ENCODE data around the gene NTMT1. TPM values are rescaled to one million over a fixed set of nuclear protein-coding genes. Genes with fewer than 3 reads are reported as not detected.
A peak's percentile ranks its signal among the peaks of the same experiment; 100 is the strongest.

NTMT1 gene
- total RNA-seq, 1 experiment from 2014 or later, result 87.1 TPM

- intact Hi-C loops (cut with micrococcal nuclease; ENCODE audit: unreplicated experiment), result loop anchor here (5.0 kb wide), 2 partner anchors 85 to 140 kb away; no protein-coding TSS in a partner anchor
- peak; percentile 92 for DNase-seq (ENCODE audit: low spot score)
These were observed 16.0 kb downstream of the NTMT1 start, which contains the start of gene ASB6 for GRCh38 chr9:129641750-129642585. Gene ASB6, minus strand, starts transcription at chr9:129642151. Its CDS starts 152 bp downstream, at chr9:129641999.

GRCh38 chr9:129643706-129644105 is 17.7 kb downstream of the NTMT1 start:
- Histone ChIP-seq H3K27me3 (replicated peaks; ENCODE audit: insufficient read depth, low read depth, low read length, poor library complexity) (no peaks in the 10 kb centered on the region), H3K4me1 (ENCODE audit: insufficient read depth, low read length, poor library complexity, severe bottlenecking) (peaks cover 14% of the 10 kb centered on the region), H3K9me3 (ENCODE audit: low read depth, low read length, poor library complexity, severe bottlenecking) (no peaks in the 10 kb centered on the region), H3K4me3 (ENCODE audit: low read depth, low read length, poor library complexity, severe bottlenecking) (no peak overlapping the region), H3K36me3 (ENCODE audit: insufficient read depth, low read length, poor library complexity, severe bottlenecking) (peaks cover 7% of the 10 kb centered on the region), H3K27ac (ENCODE audit: low read depth, low read length, poor library complexity, severe bottlenecking) (no peak overlapping the region)
- TF ChIP-seq EZH2 (IDR thresholded peaks at IDR 0.05; ENCODE audit: borderline replicate concordance, low read depth, low read length, poor library complexity, severe bottlenecking) (no peak), CTCF (conservative IDR thresholded peaks at IDR 0.05; ENCODE audit: low read depth, low read length) (no peak)
- ChIA-PET CTCF (interaction anchor here (0.6 kb wide), 1 partner anchor 526 kb away, joined by 3 read pairs; no protein-coding TSS in a partner anchor), POLR2A (ENCODE audit: low non-redundant PET) (no interaction called here)
- intact Hi-C loops (cut with micrococcal nuclease; ENCODE audit: unreplicated experiment), result loop anchor here (5.0 kb wide), 2 partner anchors 84 to 139 kb away; no protein-coding TSS in a partner anchor
- no TSS peak for BruUV-seq (replicated peaks)
- no peak for DNase-seq (ENCODE audit: low spot score)

More at GRCh38 chr9:129641750-129642585, 16.0 kb downstream of the NTMT1 start, which contains the start of gene ASB6:
- TF ChIP-seq CTCF (conservative IDR thresholded peaks at IDR 0.05; ENCODE audit: low read depth, low read length) (peak; percentile 99), EZH2 (IDR thresholded peaks at IDR 0.05; ENCODE audit: borderline replicate concordance, low read depth, low read length, poor library complexity, severe bottlenecking) (no peak)
- no peaks in the 10 kb centered on the region for H3K9me3 ChIP-seq (ENCODE audit: low read depth, low read length, poor library complexity, severe bottlenecking)
- no peaks in the 10 kb centered on the region for H3K27me3 ChIP-seq (replicated peaks; ENCODE audit: insufficient read depth, low read depth, low read length, poor library complexity)
- peak within 1 kb of the TSS; percentile 91 for H3K4me3 ChIP-seq (ENCODE audit: low read depth, low read length, poor library complexity, severe bottlenecking)
- ChIA-PET CTCF (no interaction called here), POLR2A (ENCODE audit: low non-redundant PET) (interaction anchor here (0.7 kb wide), 1 partner anchor 148 kb away, joined by 4 read pairs; no protein-coding TSS in a partner anchor)
- H3K4me1 ChIP-seq (ENCODE audit: insufficient read depth, low read length, poor library complexity, severe bottlenecking), result peaks cover 14% of the 10 kb centered on the region
- H3K27ac ChIP-seq (ENCODE audit: low read depth, low read length, poor library complexity, severe bottlenecking), result peak within 1 kb of the TSS; percentile 85
- no TSS peak for BruUV-seq (replicated peaks)
- H3K36me3 ChIP-seq (ENCODE audit: insufficient read depth, low read length, poor library complexity, severe bottlenecking), result peaks cover 24% of the 10 kb centered on the region

- intact Hi-C loops (cut with micrococcal nuclease; ENCODE audit: unreplicated experiment), result loop anchor here (5.0 kb wide), 2 partner anchors 83 to 138 kb away; no protein-coding TSS in a partner anchor
- Histone ChIP-seq H3K36me3 (ENCODE audit: insufficient read depth, low read length, poor library complexity, severe bottlenecking) (peaks cover under 1% of the 10 kb centered on the region), H3K4me3 (ENCODE audit: low read depth, low read length, poor library complexity, severe bottlenecking) (no peak overlapping the region), H3K27ac (ENCODE audit: low read depth, low read length, poor library complexity, severe bottlenecking) (no peak overlapping the region), H3K4me1 (ENCODE audit: insufficient read depth, low read length, poor library complexity, severe bottlenecking) (peaks cover 7% of the 10 kb centered on the region), H3K9me3 (ENCODE audit: low read depth, low read length, poor library complexity, severe bottlenecking) (no peaks in the 10 kb centered on the region), H3K27me3 (replicated peaks; ENCODE audit: insufficient read depth, low read depth, low read length, poor library complexity) (no peaks in the 10 kb centered on the region)
- ChIA-PET CTCF (no interaction called here), POLR2A (ENCODE audit: low non-redundant PET) (no interaction called here)
- TF ChIP-seq CTCF (conservative IDR thresholded peaks at IDR 0.05; ENCODE audit: low read depth, low read length), result no peak
- TF ChIP-seq EZH2 (IDR thresholded peaks at IDR 0.05; ENCODE audit: borderline replicate concordance, low read depth, low read length, poor library complexity, severe bottlenecking), result no peak
- no TSS peak for BruUV-seq (replicated peaks)
- no peak for DNase-seq (ENCODE audit: low spot score)
These were observed 18.4 kb downstream of the NTMT1 start for GRCh38 chr9:129644365-129644764.
